ENCODE data around the gene FGF19.

FGF19 gene

GRCh38 chr11:69685348-69685747 lies 18.5 kb downstream of the FGF19 start:
- in situ Hi-C loops (cut with HindIII; ENCODE audit: low pct_ligation_motif_present, low sequenced_read_pairs), result no loop called here
- DNase-seq, result no peak
- no peak overlapping the region for H3K27ac ChIP-seq
- TF ChIP-seq, protein P1, sequence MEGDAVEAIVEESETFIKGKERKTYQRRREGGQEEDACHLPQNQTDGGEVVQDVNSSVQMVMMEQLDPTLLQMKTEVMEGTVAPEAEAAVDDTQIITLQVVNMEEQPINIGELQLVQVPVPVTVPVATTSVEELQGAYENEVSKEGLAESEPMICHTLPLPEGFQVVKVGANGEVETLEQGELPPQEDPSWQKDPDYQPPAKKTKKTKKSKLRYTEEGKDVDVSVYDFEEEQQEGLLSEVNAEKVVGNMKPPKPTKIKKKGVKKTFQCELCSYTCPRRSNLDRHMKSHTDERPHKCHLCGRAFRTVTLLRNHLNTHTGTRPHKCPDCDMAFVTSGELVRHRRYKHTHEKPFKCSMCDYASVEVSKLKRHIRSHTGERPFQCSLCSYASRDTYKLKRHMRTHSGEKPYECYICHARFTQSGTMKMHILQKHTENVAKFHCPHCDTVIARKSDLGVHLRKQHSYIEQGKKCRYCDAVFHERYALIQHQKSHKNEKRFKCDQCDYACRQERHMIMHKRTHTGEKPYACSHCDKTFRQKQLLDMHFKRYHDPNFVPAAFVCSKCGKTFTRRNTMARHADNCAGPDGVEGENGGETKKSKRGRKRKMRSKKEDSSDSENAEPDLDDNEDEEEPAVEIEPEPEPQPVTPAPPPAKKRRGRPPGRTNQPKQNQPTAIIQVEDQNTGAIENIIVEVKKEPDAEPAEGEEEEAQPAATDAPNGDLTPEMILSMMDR (IDR thresholded peaks at IDR 0.05; ENCODE audit: low read depth, low read length, missing control alignments), result no peak
- H3K27me3 ChIP-seq (replicated peaks), result no peaks in the 10 kb centered on the region
- H3K36me3 ChIP-seq (replicated peaks), result no peaks in the 10 kb centered on the region
- H3K4me3 ChIP-seq (ENCODE audit: low read depth, low read length), result no peak overlapping the region

GRCh38 chr11:69684651-69685050 lies 19.2 kb downstream of the FGF19 start:
- TF ChIP-seq, protein P1 (IDR thresholded peaks at IDR 0.05; ENCODE audit: low read depth, low read length, missing control alignments), result no peak
- in situ Hi-C loops (cut with HindIII; ENCODE audit: low pct_ligation_motif_present, low sequenced_read_pairs), result no loop called here
- Histone ChIP-seq H3K27me3 (replicated peaks) (no peaks in the 10 kb centered on the region), H3K36me3 (replicated peaks) (no peaks in the 10 kb centered on the region), H3K4me3 (ENCODE audit: low read depth, low read length) (no peak overlapping the region), H3K27ac (no peak overlapping the region)
- DNase-seq, result no peak

DNA sequence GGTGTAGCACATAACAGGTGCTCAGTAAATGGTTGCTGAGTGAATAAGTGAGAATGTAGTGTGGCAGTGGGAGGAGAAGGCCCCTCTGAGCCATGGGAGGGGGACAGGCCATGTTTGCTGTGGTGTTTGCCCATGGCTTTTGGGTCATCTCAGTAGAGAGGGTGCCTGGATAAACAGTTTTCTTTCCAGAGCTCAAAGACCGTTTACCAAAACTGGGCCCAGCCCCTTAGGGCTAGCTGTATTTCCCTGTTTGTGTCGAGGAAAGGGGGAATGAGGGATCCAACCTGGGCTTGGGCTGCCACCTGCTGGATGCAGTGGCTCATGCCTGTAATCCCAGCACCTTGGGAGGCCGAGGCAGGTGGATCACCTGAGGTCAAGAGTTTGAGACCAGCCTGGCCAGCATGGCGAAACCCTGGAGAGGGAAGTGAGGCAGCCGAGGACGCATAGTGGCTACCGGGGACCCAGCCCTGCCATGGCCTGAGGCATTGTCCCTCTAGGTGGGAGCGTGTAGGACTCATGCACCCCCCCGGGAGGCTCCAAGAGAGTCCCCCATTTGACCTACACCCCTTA lies 20.0 kb downstream of the FGF19 start:
- Histone ChIP-seq H3K36me3 (replicated peaks) (no peaks in the 10 kb centered on the region), H3K27ac (no peak overlapping the region), H3K4me3 (ENCODE audit: low read depth, low read length) (no peak overlapping the region), H3K27me3 (replicated peaks) (no peaks in the 10 kb centered on the region)
- DNase-seq, result no peak
- in situ Hi-C loops (cut with HindIII; ENCODE audit: low pct_ligation_motif_present, low sequenced_read_pairs), result no loop called here
- TF ChIP-seq, protein P1 (IDR thresholded peaks at IDR 0.05; ENCODE audit: low read depth, low read length, missing control alignments), result peak; percentile 63

DNA sequence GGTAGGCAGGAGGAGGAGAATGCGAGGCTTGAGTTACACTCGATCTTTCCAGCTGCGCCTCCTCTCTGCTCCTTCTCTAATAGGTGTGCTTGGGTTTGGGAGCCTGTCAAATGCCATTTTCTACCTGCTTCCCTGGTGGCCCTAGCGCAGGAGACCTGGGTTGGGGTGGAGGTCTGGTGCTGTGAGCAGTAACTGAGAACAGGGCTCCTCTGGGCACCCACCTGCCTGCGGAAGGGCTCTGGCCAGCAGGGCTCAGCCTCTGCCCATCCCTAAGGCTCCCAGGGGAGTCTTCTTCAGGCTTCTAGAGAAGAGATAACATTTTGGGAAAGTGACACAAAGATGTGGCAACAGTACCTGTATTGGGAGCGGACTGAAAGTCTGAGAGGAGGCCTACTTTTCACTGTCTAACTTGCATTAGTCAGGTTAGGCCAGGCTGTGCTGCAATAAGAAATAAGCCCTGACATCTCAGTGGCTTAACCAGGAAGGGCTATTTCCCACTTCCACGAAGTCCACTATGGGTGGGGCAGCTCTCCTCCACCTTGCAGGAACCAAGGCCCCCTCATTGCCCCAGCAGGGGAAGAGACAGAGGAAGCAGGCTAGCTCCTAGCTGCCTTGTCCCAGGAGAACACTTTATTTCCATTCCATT lies 21.0 kb downstream of the FGF19 start:
- no peak overlapping the region for H3K27ac ChIP-seq
- no peak overlapping the region for H3K4me3 ChIP-seq (ENCODE audit: low read depth, low read length)
- DNase-seq, result no peak
- H3K27me3 ChIP-seq (replicated peaks), result no peaks in the 10 kb centered on the region
- H3K36me3 ChIP-seq (replicated peaks), result no peaks in the 10 kb centered on the region
- in situ Hi-C loops (cut with HindIII; ENCODE audit: low pct_ligation_motif_present, low sequenced_read_pairs), result no loop called here
- TF ChIP-seq, protein P1 (IDR thresholded peaks at IDR 0.05; ENCODE audit: low read depth, low read length, missing control alignments), result no peak

- Histone ChIP-seq H3K27me3 (replicated peaks) (no peaks in the 10 kb centered on the region), H3K36me3 (replicated peaks) (no peaks in the 10 kb centered on the region), H3K4me3 (ENCODE audit: low read depth, low read length) (no peak overlapping the region), H3K27ac (no peak overlapping the region)
- TF ChIP-seq, protein P1 (IDR thresholded peaks at IDR 0.05; ENCODE audit: low read depth, low read length, missing control alignments), result no peak
- in situ Hi-C loops (cut with HindIII; ENCODE audit: low pct_ligation_motif_present, low sequenced_read_pairs), result no loop called here
- DNase-seq, result no peak
Observed at GRCh38 chr11:69682221-69682620, 21.6 kb downstream of the FGF19 start.

DNA sequence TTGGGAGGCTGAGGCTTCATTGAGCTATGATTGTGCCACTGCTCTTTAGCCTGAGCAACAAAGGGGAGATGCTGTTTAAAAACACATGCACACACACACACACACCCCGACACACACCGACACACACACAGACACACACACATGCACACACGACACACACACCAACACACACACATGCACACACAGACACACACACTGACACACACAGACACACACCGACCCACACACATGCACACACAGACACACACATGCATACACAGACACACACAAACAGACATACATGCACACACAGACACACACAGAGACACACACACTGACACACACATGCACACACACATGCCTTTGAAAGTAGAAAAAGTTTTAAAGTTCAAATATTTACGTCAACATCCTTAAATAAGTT lies 23.1 kb downstream of the FGF19 start:
- in situ Hi-C loops (cut with HindIII; ENCODE audit: low pct_ligation_motif_present, low sequenced_read_pairs), result no loop called here
- no peaks in the 10 kb centered on the region for H3K27me3 ChIP-seq (replicated peaks)
- H3K27ac ChIP-seq, result no peak overlapping the region
- TF ChIP-seq, protein P1 (IDR thresholded peaks at IDR 0.05; ENCODE audit: low read depth, low read length, missing control alignments), result no peak
- no peak overlapping the region for H3K4me3 ChIP-seq (ENCODE audit: low read depth, low read length)
- no peaks in the 10 kb centered on the region for H3K36me3 ChIP-seq (replicated peaks)
- DNase-seq, result no peak

All from brain microvascular endothelial cell (primary cell).